ENCODE results near the gene PRPF40B. TPM values are rescaled to one million over a fixed set of nuclear protein-coding genes. Genes with fewer than 3 reads are reported as not detected.

The PRPF40B gene
- total and polyA plus RNA-seq, 2 donors (not counting 1 experiment from before 2014, with no cell fraction given) = 11.7 to 23.7 TPM

DNA sequence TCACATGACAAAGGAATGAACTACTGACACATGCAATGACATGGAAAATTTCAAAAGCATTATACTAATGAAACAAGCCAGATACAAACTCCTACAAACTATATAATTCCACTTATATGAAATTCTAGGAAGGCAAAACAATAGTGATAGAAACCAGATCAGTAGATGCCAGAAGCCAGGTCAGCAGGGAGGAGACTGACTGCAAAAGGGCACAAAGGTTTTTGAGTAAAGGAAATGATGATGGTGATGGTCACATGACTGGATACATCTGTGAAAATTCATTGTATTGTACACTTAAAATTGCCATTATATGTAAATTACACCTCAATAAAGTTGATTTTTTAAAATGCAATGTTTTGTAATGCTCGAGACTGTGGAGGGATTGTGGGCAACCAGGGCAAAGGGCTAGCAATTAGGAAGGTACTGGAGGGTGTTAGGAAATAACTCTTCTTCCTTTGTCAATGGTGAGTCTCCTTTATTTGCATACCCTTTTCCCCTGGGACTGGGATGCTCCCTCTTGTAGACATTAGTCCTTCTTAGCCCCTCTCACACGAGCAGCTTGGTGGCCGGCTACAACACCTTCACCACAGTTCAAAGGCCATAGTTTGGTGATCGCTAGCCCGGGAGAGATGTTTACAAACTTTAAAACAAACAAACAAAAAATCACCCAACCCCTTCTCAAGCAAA lies 6.7 kb upstream of the PRPF40B start:
- ChIA-PET CTCF (no interaction called here), POLR2A (no interaction called here)
- Histone ChIP-seq H3K9ac (ENCODE audit: low read length) (no peak overlapping the region), H3K4me3 (ENCODE audit: control extremely low read depth in 1 of 5, extremely low read depth in 1 of 5, insufficient read depth in 1 of 5, low read depth in 2 of 5, low read length in 4 of 5) (no peak overlapping the region), H3K4me1 (ENCODE audit: control insufficient read depth in 2 of 2, insufficient read depth in 2 of 2, low read length in 2 of 2) (peaks cover 8% of the 10 kb centered on the region in 2 donors), H3K27ac (ENCODE audit: low read length in 2 of 2) (no peak overlapping the region), H3K27me3 (replicated peaks in 1 of 4; ENCODE audit: control extremely low read depth in 1 of 4, control insufficient read depth in 3 of 4, insufficient read depth in 4 of 4, low read length in 3 of 4) (peaks cover 0 to 3% (median 0%) of the 10 kb centered on the region in 4 experiments), H3K36me3 (replicated peaks in 1 of 2; ENCODE audit: control extremely low read depth in 1 of 2, control insufficient read depth in 1 of 2, extremely low read depth in 1 of 2, insufficient read depth in 2 of 2, low read length in 1 of 2) (no peaks in the 10 kb centered on the region), H3K4me2 (replicated peaks; ENCODE audit: low read depth, low read length, poor library complexity, severe bottlenecking) (no peak overlapping the region), H3K79me2 (ENCODE audit: control insufficient read depth, insufficient read depth, low read length) (no peaks in the 10 kb centered on the region), H3K9me3 (ENCODE audit: control extremely low read depth in 1 of 3, control insufficient read depth in 2 of 3, insufficient read depth in 1 of 3, low read length in 2 of 3) (peaks cover 0 to 1% (median 0%) of the 10 kb centered on the region in 3 donors), H2AFZ (ENCODE audit: insufficient read depth, low read depth, low read length, poor library complexity, severe bottlenecking) (no peak overlapping the region), H4K20me1 (ENCODE audit: control insufficient read depth, insufficient read depth, low read length, poor library complexity, severe bottlenecking) (no peaks in the 10 kb centered on the region)
- WGBS (ENCODE audit: insufficient coverage) = 65% methylated on average over 4 of the region's 5 CpGs
- Mint-ChIP-seq H3K27ac (no peak overlapping the region), H3K27me3 (peaks cover 19% of the 10 kb centered on the region), H3K4me1 (peaks cover 5% of the 10 kb centered on the region), H3K9me3 (ENCODE audit: insufficient read depth) (no peaks in the 10 kb centered on the region), H3K4me3 (no peak overlapping the region)
- DNase-seq (no peak), ATAC-seq (ENCODE audit: low read depth) (no peak)
- no peak for TF ChIP-seq CTCF (IDR thresholded peaks at IDR 0.05)
- TF ChIP-seq EZH2 (IDR thresholded peaks at IDR 0.05; ENCODE audit: borderline replicate concordance, insufficient read depth, low read depth, low read length, poor library complexity, severe bottlenecking) = no peak
- intact Hi-C loops (cut with micrococcal nuclease) = no loop called here

- intact Hi-C loops (cut with micrococcal nuclease) = no loop called here
- Histone ChIP-seq H3K27me3 (replicated peaks in 1 of 4; ENCODE audit: control extremely low read depth in 1 of 4, control insufficient read depth in 3 of 4, insufficient read depth in 4 of 4, low read length in 3 of 4) (peaks cover 0 to 3% (median 0%) of the 10 kb centered on the region in 4 experiments), H3K4me1 (ENCODE audit: control insufficient read depth in 2 of 2, insufficient read depth in 2 of 2, low read length in 2 of 2) (peaks cover 11 to 21% of the 10 kb centered on the region in 2 donors), H4K20me1 (ENCODE audit: control insufficient read depth, insufficient read depth, low read length, poor library complexity, severe bottlenecking) (no peaks in the 10 kb centered on the region), H3K36me3 (replicated peaks in 1 of 2; ENCODE audit: control extremely low read depth in 1 of 2, control insufficient read depth in 1 of 2, extremely low read depth in 1 of 2, insufficient read depth in 2 of 2, low read length in 1 of 2) (no peaks in the 10 kb centered on the region), H3K4me2 (replicated peaks; ENCODE audit: low read depth, low read length, poor library complexity, severe bottlenecking) (no peak overlapping the region), H3K9ac (ENCODE audit: low read length) (no peak overlapping the region), H3K79me2 (ENCODE audit: control insufficient read depth, insufficient read depth, low read length) (no peaks in the 10 kb centered on the region), H2AFZ (ENCODE audit: insufficient read depth, low read depth, low read length, poor library complexity, severe bottlenecking) (no peak overlapping the region), H3K4me3 (ENCODE audit: control extremely low read depth in 1 of 5, extremely low read depth in 1 of 5, insufficient read depth in 1 of 5, low read depth in 2 of 5, low read length in 4 of 5) (no peak overlapping the region), H3K9me3 (ENCODE audit: control extremely low read depth in 1 of 3, control insufficient read depth in 2 of 3, insufficient read depth in 1 of 3, low read length in 2 of 3) (peaks cover 0 to 1% (median 0%) of the 10 kb centered on the region in 3 donors), H3K27ac (ENCODE audit: low read length in 2 of 2) (no peak overlapping the region)
- no peak for TF ChIP-seq EZH2 (IDR thresholded peaks at IDR 0.05; ENCODE audit: borderline replicate concordance, insufficient read depth, low read depth, low read length, poor library complexity, severe bottlenecking)
- TF ChIP-seq CTCF (IDR thresholded peaks at IDR 0.05) = no peak
- H3K4me3 Mint-ChIP-seq = no peak overlapping the region
- ChIA-PET POLR2A (no interaction called here), CTCF (interaction anchor here (1.0 kb wide), 2 partner anchors 31 to 123 kb away, joined by 3 read pairs; partner anchors contain the start of gene TMBIM6)
- WGBS (ENCODE audit: insufficient coverage) = no CpG with 5 or more reads among the region's 1 CpG
- DNase-seq = no peak
- H3K9me3 Mint-ChIP-seq (ENCODE audit: insufficient read depth) = no peaks in the 10 kb centered on the region
- peaks cover 15% of the 10 kb centered on the region for H3K4me1 Mint-ChIP-seq
- no peak overlapping the region for H3K27ac Mint-ChIP-seq
- no peak for ATAC-seq (ENCODE audit: low read depth)
- H3K27me3 Mint-ChIP-seq = peaks cover 13% of the 10 kb centered on the region
Observed at GRCh38 chr12:49618576-49618975, 4.8 kb upstream of the PRPF40B start.

All from B cell (primary cell).